MCF 10A (cell line): Measurements from ENCODE around the gene CPA4. TPM values are rescaled to one million over a fixed set of nuclear protein-coding genes. Genes with fewer than 3 reads are reported as not detected.

ENCODE experiments used
- BruUV-seq: library from RNA; stranded (reverse); fragments of 400-500 nt; replicated peaks from 2 replicates; lab custom pipeline; 2021; lab: Mats Ljungman, UMichigan
- CTCF ChIA-PET: fragments of 300-600 bp; sonication (Branson Sonifier 250); formaldehyde crosslinking; extraction: SDS; loops from one replicate; lab custom pipeline; 2021; ENCODE audit warnings: antibody characterized with exemption, inconsistent platforms; lab: Yijun Ruan, JAX
- POLR2A ChIA-PET: fragments of 300-600, 350-650 bp; sonication (Branson Sonifier 250); formaldehyde crosslinking; extraction: SDS; loops from one replicate; lab custom pipeline; 2020; ENCODE audit warnings: antibody characterized with exemption, inconsistent platforms; lab: Yijun Ruan, JAX
- DNase-seq: peaks from one replicate; pipeline ENCODE4 v3.0.0-alpha.2; 2018; ENCODE audit not compliant: unreplicated experiment
- H3K27ac Mint-ChIP-seq: one replicate; pipeline ENCODE4 v1.8.0; 2022; ENCODE audit warnings: mild to moderate bottlenecking, low read depth, mixed read lengths; ENCODE audit not compliant: unreplicated experiment
- H3K27me3 Mint-ChIP-seq: one replicate; pipeline ENCODE4 v1.8.0; 2022; ENCODE audit warnings: mixed read lengths; ENCODE audit not compliant: insufficient read depth, unreplicated experiment
- H3K36me3 Mint-ChIP-seq: one replicate; pipeline ENCODE4 v1.8.0; 2022; ENCODE audit warnings: mild to moderate bottlenecking, moderate library complexity, mixed read lengths; ENCODE audit not compliant: insufficient read depth, unreplicated experiment
- H3K4me1 Mint-ChIP-seq: one replicate; pipeline ENCODE4 v1.8.0; 2022; ENCODE audit warnings: mixed read lengths; ENCODE audit not compliant: insufficient read depth, unreplicated experiment
- H3K4me3 Mint-ChIP-seq: one replicate; pipeline ENCODE4 v1.8.0; 2022; ENCODE audit warnings: mild to moderate bottlenecking, moderate library complexity, mixed read lengths; ENCODE audit not compliant: unreplicated experiment
- H3K9me3 Mint-ChIP-seq: one replicate; pipeline ENCODE4 v1.8.0; 2022; ENCODE audit warnings: mixed read lengths; ENCODE audit not compliant: unreplicated experiment
- intact Hi-C: fragments of 100-400 bp; cut with micrococcal nuclease; formaldehyde crosslinking; loops from 2 replicates; pipeline ENCODE4 v1.14.1; 2022
- total RNA-seq: library from RNA; stranded (reverse); gene quantifications from 2 replicates; pipeline ENCODE4 v1.2.3, GENCODE V29; 2022
- TF ChIP-seq, protein P1 (sequence below): fragments of 200-600 bp; IDR thresholded peaks from one replicate; pipeline ENCODE4 v1.8.0; 2022; ENCODE audit warnings: antibody characterized with exemption, mild to moderate bottlenecking; ENCODE audit not compliant: unreplicated experiment

Gene CPA4
- total RNA-seq, 1 experiment from 2014 or later: 4.3 TPM

DNA sequence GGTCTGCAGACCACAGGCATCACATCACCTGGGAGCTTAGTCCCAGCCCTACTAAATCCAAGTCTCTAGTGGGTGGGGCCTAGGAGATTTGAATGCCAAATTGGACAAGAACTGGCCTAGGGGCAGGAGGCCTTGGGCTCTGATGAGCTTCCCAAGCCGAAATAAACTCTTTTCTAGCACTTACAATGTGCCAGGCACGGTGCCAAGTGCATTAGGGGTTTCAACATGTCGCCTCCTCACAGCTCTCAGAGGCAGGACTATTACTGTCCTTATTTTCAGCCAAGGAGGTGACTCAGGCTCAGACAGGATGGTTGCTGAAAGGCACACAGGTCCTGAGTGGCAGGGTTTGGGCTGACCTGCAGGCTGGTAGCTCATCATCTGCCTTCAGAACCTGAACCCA, 78.1 kb downstream of the CPA4 start:
- intact Hi-C loops: no loop called here
- Mint-ChIP-seq H3K36me3 (no peaks in the 10 kb centered on the region), H3K27ac (peak overlapping the region; percentile 57), H3K9me3 (peaks cover 7% of the 10 kb centered on the region), H3K4me1 (peaks cover 52% of the 10 kb centered on the region), H3K27me3 (no peaks in the 10 kb centered on the region), H3K4me3 (no peak overlapping the region)
- CTCF ChIA-PET: no interaction called here
- POLR2A ChIA-PET: interaction anchor here (0.7 to 1.4 kb wide), 4 partner anchors 12 to 84 kb away, joined by 3 to 5 read pairs (median 5); partner anchors contain the start of genes CEP41 and CPA4
- TF ChIP-seq, protein P1, sequence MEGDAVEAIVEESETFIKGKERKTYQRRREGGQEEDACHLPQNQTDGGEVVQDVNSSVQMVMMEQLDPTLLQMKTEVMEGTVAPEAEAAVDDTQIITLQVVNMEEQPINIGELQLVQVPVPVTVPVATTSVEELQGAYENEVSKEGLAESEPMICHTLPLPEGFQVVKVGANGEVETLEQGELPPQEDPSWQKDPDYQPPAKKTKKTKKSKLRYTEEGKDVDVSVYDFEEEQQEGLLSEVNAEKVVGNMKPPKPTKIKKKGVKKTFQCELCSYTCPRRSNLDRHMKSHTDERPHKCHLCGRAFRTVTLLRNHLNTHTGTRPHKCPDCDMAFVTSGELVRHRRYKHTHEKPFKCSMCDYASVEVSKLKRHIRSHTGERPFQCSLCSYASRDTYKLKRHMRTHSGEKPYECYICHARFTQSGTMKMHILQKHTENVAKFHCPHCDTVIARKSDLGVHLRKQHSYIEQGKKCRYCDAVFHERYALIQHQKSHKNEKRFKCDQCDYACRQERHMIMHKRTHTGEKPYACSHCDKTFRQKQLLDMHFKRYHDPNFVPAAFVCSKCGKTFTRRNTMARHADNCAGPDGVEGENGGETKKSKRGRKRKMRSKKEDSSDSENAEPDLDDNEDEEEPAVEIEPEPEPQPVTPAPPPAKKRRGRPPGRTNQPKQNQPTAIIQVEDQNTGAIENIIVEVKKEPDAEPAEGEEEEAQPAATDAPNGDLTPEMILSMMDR: no peak
- peak; percentile 96 for DNase-seq
- no TSS peak for BruUV-seq

DNA sequence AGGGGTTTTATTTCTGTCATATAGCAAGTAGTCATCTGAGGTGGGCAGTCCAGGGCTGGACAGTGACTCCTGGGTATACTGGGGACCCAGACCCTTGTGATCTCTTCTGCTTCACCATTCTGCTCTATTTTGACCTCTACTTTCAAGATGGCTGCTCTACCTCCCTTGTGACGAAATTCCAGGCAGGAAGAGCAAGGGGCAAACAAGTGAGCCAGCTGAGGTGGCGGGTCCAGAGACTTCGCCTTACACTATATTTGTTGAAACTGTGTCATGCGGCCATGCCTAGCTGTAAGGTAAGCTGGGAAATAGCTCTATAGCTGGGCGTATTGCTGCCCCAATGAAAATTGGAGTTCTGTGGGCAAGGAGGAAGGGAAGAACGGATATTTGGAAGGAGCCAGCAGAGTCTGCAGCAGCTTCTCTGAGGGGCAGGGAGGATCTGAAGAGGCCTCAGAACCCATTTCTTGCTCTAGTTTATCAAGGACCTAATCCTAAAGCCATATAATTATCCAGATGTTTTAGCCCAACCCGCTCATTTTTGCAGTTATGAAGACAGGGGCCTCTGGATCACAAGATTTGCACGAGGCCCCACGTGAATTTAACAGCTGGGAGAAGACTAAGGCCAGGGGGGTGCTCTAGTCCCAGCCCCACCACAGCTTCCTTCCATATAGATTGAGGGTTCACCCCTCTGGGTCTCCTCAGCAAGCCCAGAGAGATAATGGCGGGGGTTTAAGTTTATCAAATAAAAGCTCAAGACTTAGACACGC, 79.6 kb downstream of the CPA4 start:
- DNase-seq: no peak
- H3K27me3 Mint-ChIP-seq: no peaks in the 10 kb centered on the region
- peak overlapping the region; percentile 99 for H3K27ac Mint-ChIP-seq
- TF ChIP-seq, protein P1: no peak
- H3K9me3 Mint-ChIP-seq: peaks cover 7% of the 10 kb centered on the region
- no peaks in the 10 kb centered on the region for H3K36me3 Mint-ChIP-seq
- H3K4me3 Mint-ChIP-seq: no peak overlapping the region
- intact Hi-C loops: no loop called here
- ChIA-PET CTCF (interaction anchor here (0.5 to 0.9 kb wide), 2 partner anchors 78 to 95 kb away, joined by 3 read pairs; no protein-coding TSS in a partner anchor), POLR2A (interaction anchor here (0.7 to 0.9 kb wide), 2 partner anchors 20 to 55 kb away, joined by 3 to 4 read pairs; no protein-coding TSS in a partner anchor)
- peaks cover 45% of the 10 kb centered on the region for H3K4me1 Mint-ChIP-seq
- BruUV-seq: no TSS peak

Other genes starting within 250 kb of the CPA4 start
- gene ZC3HC1, start 241.8 kb upstream of the CPA4 start, total RNA-seq: 20.9 and 24.2 TPM in 2 replicates
- gene KLHDC10, start 222.6 kb upstream of the CPA4 start, total RNA-seq: 25.8 and 36.9 TPM in 2 replicates
- 38.3 and 45.3 TPM in 2 replicates for gene TMEM209, start 87.8 kb upstream of the CPA4 start, total RNA-seq
- gene SSMEM1, start 85.3 kb upstream of the CPA4 start, total RNA-seq: not detected in 2 replicates
- gene CPA2, start 26.3 kb upstream of the CPA4 start, total RNA-seq: not detected in 2 replicates
- 0.42 TPM in 1 of 2 replicates, not detected in the other for gene CPA5, start 51.7 kb downstream of the CPA4 start, total RNA-seq
- not detected in 2 replicates for gene CPA1, start 87.3 kb downstream of the CPA4 start, total RNA-seq
- 14.0 and 15.8 TPM in 2 replicates for gene CEP41, start 147.9 kb downstream of the CPA4 start, total RNA-seq
- 34.2 and 39.0 TPM in 2 replicates for gene MEST, start 198.9 kb downstream of the CPA4 start, total RNA-seq